Measurements from ENCODE around the gene NEK10. TPM values are rescaled to one million over a fixed set of nuclear protein-coding genes. Genes with fewer than 3 reads are reported as not detected.
"Not testable (repeated sequence)": the region's sequence is repeated elsewhere in the genome, so short reads cannot be mapped to it uniquely, and the experiment has no call there.

Gene NEK10
- total RNA-seq, 1 donor from 2014 or later = 1.2 TPM

GRCh38 chr3:27333843-27334242 lies 35.3 kb downstream of the NEK10 start:
- DNase-seq (ENCODE audit: low spot score) = no peak
- Mint-ChIP-seq H3K36me3 (ENCODE audit: low read depth, unreplicated experiment) (peaks cover 3% of the 10 kb centered on the region), H3K4me1 (ENCODE audit: unreplicated experiment) (no peaks in the 10 kb centered on the region), H3K9me3 (ENCODE audit: unreplicated experiment) (no peaks in the 10 kb centered on the region), H3K4me3 (ENCODE audit: unreplicated experiment) (no peak overlapping the region), H3K27me3 (ENCODE audit: unreplicated experiment) (no peaks in the 10 kb centered on the region), H3K27ac (ENCODE audit: unreplicated experiment) (no peak overlapping the region)
- TF ChIP-seq CTCF (IDR thresholded peaks at IDR 0.05; ENCODE audit: unreplicated experiment) = no peak

GRCh38 chr3:27328982-27329762 lies 40.0 kb downstream of the NEK10 start:
- DNase-seq (ENCODE audit: low spot score); H3K27ac Mint-ChIP-seq (ENCODE audit: unreplicated experiment); H3K4me3 Mint-ChIP-seq (ENCODE audit: unreplicated experiment); H3K27me3 Mint-ChIP-seq (ENCODE audit: unreplicated experiment); H3K36me3 Mint-ChIP-seq (ENCODE audit: low read depth, unreplicated experiment); H3K4me1 Mint-ChIP-seq (ENCODE audit: unreplicated experiment); H3K9me3 Mint-ChIP-seq (ENCODE audit: unreplicated experiment): not testable (repeated sequence)

- no peak for DNase-seq (ENCODE audit: low spot score)
These were observed 42.3 kb downstream of the NEK10 start for GRCh38 chr3:27326629-27327545.

GRCh38 chr3:27326202-27326601 lies 43.0 kb downstream of the NEK10 start:
- no peaks in the 10 kb centered on the region for H3K36me3 Mint-ChIP-seq (ENCODE audit: low read depth, unreplicated experiment)
- peaks cover 1% of the 10 kb centered on the region for H3K27me3 Mint-ChIP-seq (ENCODE audit: unreplicated experiment)
- no peak overlapping the region for H3K27ac Mint-ChIP-seq (ENCODE audit: unreplicated experiment)
- H3K4me1 Mint-ChIP-seq (ENCODE audit: unreplicated experiment) = no peaks in the 10 kb centered on the region
- no peak for TF ChIP-seq CTCF (IDR thresholded peaks at IDR 0.05; ENCODE audit: unreplicated experiment)
- DNase-seq (ENCODE audit: low spot score) = no peak
- H3K4me3 Mint-ChIP-seq (ENCODE audit: unreplicated experiment) = no peak overlapping the region
- H3K9me3 Mint-ChIP-seq (ENCODE audit: unreplicated experiment) = no peaks in the 10 kb centered on the region

More at GRCh38 chr3:27326629-27327545, 42.3 kb downstream of the NEK10 start:
- no peaks in the 10 kb centered on the region for H3K9me3 Mint-ChIP-seq (ENCODE audit: unreplicated experiment)
- H3K4me1 Mint-ChIP-seq (ENCODE audit: unreplicated experiment) = no peaks in the 10 kb centered on the region
- no peak for TF ChIP-seq CTCF (IDR thresholded peaks at IDR 0.05; ENCODE audit: unreplicated experiment)
- H3K27me3 Mint-ChIP-seq (ENCODE audit: unreplicated experiment) = peaks cover 1% of the 10 kb centered on the region
- H3K4me3 Mint-ChIP-seq (ENCODE audit: unreplicated experiment) = no peak overlapping the region
- H3K27ac Mint-ChIP-seq (ENCODE audit: unreplicated experiment) = no peak overlapping the region
- no peaks in the 10 kb centered on the region for H3K36me3 Mint-ChIP-seq (ENCODE audit: low read depth, unreplicated experiment)

- no peak for DNase-seq (ENCODE audit: low spot score)
- TF ChIP-seq CTCF (IDR thresholded peaks at IDR 0.05; ENCODE audit: unreplicated experiment) = no peak
- H3K27me3 Mint-ChIP-seq (ENCODE audit: unreplicated experiment) = peaks cover 1% of the 10 kb centered on the region
- H3K27ac Mint-ChIP-seq (ENCODE audit: unreplicated experiment) = no peak overlapping the region
- no peaks in the 10 kb centered on the region for H3K4me1 Mint-ChIP-seq (ENCODE audit: unreplicated experiment)
- H3K9me3 Mint-ChIP-seq (ENCODE audit: unreplicated experiment) = no peaks in the 10 kb centered on the region
- no peak overlapping the region for H3K4me3 Mint-ChIP-seq (ENCODE audit: unreplicated experiment)
- no peaks in the 10 kb centered on the region for H3K36me3 Mint-ChIP-seq (ENCODE audit: low read depth, unreplicated experiment)
These were observed 43.8 kb downstream of the NEK10 start for GRCh38 chr3:27325419-27325818.

Data from endothelial cell (in vitro differentiated cells).